Activated B cell treated with CpG ODN at 0.5 μM for 24 hours (primary cell): ENCODE measurements around the gene LPP. TPM values are rescaled to one million over a fixed set of nuclear protein-coding genes. Genes with fewer than 3 reads are reported as not detected.

Source experiments
- ATAC-seq: fragments of 200-7000 bp; cut with Tn5 transposase; one replicate; pipeline ENCODE4 v1.10.0; 2021; ENCODE audit warnings: low read depth, mild to moderate bottlenecking, moderate library complexity
- CTCF ChIA-PET: fragments of 350-600 bp; sonication (Branson Sonifier 250); formaldehyde crosslinking; loops from one replicate; lab custom pipeline; 2021; ENCODE audit warnings: antibody characterized with exemption; lab: Charles Lee
- POLR2A ChIA-PET: fragments of 350-600 bp; sonication (Branson Sonifier 250); formaldehyde crosslinking; loops from one replicate; lab custom pipeline; 2021; ENCODE audit warnings: antibody characterized with exemption; lab: Charles Lee
- DNase-seq: peaks from one replicate; pipeline ENCODE4 v3.0.0; 2022
- H3K27ac Mint-ChIP-seq: one replicate; pipeline ENCODE4 v1.8.0; 2020; ENCODE audit warnings: mixed read lengths
- H3K27me3 Mint-ChIP-seq: one replicate; pipeline ENCODE4 v1.8.0; 2021; ENCODE audit warnings: mixed read lengths
- H3K36me3 Mint-ChIP-seq: one replicate; pipeline ENCODE4 v1.8.0; 2021; ENCODE audit warnings: low read depth, mixed read lengths
- H3K4me1 Mint-ChIP-seq: one replicate; pipeline ENCODE4 v1.8.0; 2021; ENCODE audit warnings: mixed read lengths
- H3K4me3 Mint-ChIP-seq: one replicate; pipeline ENCODE4 v1.8.0; 2020; ENCODE audit warnings: mild to moderate bottlenecking, mixed read lengths
- H3K9me3 Mint-ChIP-seq: one replicate; pipeline ENCODE4 v1.8.0; 2020; ENCODE audit warnings: mixed read lengths
- intact Hi-C: fragments of 100-400 bp; cut with micrococcal nuclease; formaldehyde crosslinking; loops from one replicate; pipeline ENCODE4 v1.15.1; 2024
- total RNA-seq: library from RNA; stranded (reverse); gene quantifications from 2 replicates; pipeline ENCODE4 v1.2.3, GENCODE V29; 2022
- TF ChIP-seq, protein P1 (sequence below): fragments of 200-600 bp; IDR thresholded peaks from one replicate; pipeline ENCODE4 v1.8.0; 2022; ENCODE audit warnings: antibody characterized with exemption, mild to moderate bottlenecking

LPP gene
- total RNA-seq, 1 donor from 2014 or later = 60.1 TPM

DNA sequence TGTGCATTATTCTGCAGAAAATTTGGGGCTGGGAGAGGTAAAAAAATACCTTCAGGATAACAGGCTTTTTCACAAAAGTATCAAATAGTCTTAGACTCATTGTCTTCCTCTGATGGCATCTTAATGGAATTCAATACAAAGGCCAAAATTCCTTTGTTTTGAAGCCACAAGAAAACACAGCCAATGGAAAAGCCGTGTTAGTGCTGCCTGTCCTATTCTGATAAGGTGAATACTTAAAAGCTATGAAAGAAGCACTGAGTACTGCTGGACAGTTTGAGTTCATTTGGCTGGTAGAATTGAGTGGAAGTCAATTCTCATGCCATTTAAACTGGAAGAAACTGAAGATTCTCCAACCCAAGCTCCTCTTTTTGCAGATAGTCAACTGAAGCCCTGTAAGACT lies 622.5 kb downstream of the LPP start:
- no peak overlapping the region for H3K4me3 Mint-ChIP-seq
- ATAC-seq (no peak), DNase-seq (no peak)
- TF ChIP-seq, protein P1, sequence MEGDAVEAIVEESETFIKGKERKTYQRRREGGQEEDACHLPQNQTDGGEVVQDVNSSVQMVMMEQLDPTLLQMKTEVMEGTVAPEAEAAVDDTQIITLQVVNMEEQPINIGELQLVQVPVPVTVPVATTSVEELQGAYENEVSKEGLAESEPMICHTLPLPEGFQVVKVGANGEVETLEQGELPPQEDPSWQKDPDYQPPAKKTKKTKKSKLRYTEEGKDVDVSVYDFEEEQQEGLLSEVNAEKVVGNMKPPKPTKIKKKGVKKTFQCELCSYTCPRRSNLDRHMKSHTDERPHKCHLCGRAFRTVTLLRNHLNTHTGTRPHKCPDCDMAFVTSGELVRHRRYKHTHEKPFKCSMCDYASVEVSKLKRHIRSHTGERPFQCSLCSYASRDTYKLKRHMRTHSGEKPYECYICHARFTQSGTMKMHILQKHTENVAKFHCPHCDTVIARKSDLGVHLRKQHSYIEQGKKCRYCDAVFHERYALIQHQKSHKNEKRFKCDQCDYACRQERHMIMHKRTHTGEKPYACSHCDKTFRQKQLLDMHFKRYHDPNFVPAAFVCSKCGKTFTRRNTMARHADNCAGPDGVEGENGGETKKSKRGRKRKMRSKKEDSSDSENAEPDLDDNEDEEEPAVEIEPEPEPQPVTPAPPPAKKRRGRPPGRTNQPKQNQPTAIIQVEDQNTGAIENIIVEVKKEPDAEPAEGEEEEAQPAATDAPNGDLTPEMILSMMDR = no peak
- intact Hi-C loops = no loop called here
- no peaks in the 10 kb centered on the region for H3K4me1 Mint-ChIP-seq
- H3K27ac Mint-ChIP-seq = no peak overlapping the region
- no peaks in the 10 kb centered on the region for H3K27me3 Mint-ChIP-seq
- CTCF ChIA-PET = no interaction called here
- H3K9me3 Mint-ChIP-seq = no peaks in the 10 kb centered on the region
- POLR2A ChIA-PET = no interaction called here
- peaks cover 3% of the 10 kb centered on the region for H3K36me3 Mint-ChIP-seq

DNA sequence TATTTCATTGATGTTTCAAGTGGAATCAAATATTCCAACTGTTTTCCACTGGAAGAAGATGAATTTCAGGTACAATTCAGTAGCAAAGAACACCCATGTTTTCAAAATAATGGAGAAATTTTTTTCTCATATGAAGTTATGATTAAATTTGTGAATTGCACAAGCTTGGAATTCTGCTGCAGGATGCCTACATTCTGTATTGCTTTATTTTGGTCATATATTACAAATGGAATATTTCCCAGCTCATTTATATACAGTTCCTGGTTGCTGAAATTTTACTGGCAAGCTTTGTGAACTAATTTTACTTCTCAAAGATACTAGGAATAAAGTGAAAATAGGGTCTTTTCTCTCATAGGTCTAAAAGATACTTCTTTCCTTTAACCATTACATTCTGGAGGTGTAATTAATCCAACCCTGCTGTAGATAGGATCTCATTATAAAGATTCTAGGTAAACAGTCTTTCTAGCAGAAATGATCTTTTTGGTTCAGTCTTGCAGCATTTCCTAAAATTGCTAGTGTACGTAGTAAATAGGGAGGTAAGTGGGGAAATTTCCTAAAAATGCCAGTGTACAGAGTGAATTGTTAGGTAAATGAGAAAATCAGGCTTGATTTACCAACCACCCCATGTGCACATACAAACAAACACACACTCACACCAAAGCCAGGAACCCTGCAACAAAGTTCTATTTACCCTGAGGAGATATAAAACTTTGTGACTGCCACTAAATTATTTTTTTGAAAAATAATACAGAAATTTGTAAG lies 624.3 kb downstream of the LPP start:
- intact Hi-C loops = no loop called here
- H3K36me3 Mint-ChIP-seq = peaks cover 7% of the 10 kb centered on the region
- H3K4me3 Mint-ChIP-seq = no peak overlapping the region
- ATAC-seq (no peak), DNase-seq (no peak)
- H3K4me1 Mint-ChIP-seq = peaks cover 4% of the 10 kb centered on the region
- no peaks in the 10 kb centered on the region for H3K27me3 Mint-ChIP-seq
- no peaks in the 10 kb centered on the region for H3K9me3 Mint-ChIP-seq
- TF ChIP-seq, protein P1 = no peak
- ChIA-PET POLR2A (no interaction called here), CTCF (no interaction called here)
- no peak overlapping the region for H3K27ac Mint-ChIP-seq

DNA sequence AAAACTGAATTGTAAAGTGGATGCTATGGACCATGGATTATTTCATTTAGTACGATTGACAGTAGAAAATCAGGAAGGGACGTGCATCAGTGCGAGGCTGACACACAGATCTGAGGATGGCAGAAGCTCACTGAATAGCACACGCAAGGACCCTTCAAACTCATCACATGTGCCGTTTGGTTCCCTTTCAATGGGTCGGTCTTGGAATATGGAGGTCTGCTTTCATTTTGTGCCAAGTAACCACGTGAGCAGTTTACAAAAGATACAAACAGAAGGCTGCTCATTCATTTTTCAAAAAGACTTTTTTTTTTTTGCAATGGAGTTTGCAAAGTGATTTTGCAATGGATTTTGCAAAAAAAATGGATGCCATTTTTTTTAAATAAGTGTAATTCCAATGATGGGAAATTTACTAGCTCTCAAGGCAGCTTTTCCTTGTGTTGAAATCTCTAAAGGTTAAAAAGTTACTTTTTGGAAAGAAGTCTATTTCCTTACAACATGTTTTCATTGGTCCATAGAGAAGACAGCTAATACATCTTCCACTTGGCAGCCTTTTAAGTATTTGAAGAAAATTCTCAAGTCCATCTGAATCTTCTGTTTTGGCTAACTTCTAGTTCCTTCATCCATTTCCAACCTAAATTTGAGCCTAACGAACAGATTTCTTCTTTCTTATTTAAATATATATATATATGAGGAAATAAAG lies 625.5 kb downstream of the LPP start:
- Mint-ChIP-seq H3K4me3 (no peak overlapping the region), H3K36me3 (peaks cover 7% of the 10 kb centered on the region), H3K4me1 (peaks cover 4% of the 10 kb centered on the region), H3K27ac (no peak overlapping the region), H3K27me3 (no peaks in the 10 kb centered on the region), H3K9me3 (peaks cover 4% of the 10 kb centered on the region)
- TF ChIP-seq, protein P1 = no peak
- CTCF ChIA-PET = interaction anchor here (1.0 kb wide), 1 partner anchor 1038 kb away, joined by 3 read pairs; no protein-coding TSS in a partner anchor
- POLR2A ChIA-PET = interaction anchor here (0.8 kb wide), 1 partner anchor 1045 kb away, joined by 5 read pairs; no protein-coding TSS in a partner anchor
- ATAC-seq (no peak), DNase-seq (no peak)
- intact Hi-C loops = no loop called here

DNA sequence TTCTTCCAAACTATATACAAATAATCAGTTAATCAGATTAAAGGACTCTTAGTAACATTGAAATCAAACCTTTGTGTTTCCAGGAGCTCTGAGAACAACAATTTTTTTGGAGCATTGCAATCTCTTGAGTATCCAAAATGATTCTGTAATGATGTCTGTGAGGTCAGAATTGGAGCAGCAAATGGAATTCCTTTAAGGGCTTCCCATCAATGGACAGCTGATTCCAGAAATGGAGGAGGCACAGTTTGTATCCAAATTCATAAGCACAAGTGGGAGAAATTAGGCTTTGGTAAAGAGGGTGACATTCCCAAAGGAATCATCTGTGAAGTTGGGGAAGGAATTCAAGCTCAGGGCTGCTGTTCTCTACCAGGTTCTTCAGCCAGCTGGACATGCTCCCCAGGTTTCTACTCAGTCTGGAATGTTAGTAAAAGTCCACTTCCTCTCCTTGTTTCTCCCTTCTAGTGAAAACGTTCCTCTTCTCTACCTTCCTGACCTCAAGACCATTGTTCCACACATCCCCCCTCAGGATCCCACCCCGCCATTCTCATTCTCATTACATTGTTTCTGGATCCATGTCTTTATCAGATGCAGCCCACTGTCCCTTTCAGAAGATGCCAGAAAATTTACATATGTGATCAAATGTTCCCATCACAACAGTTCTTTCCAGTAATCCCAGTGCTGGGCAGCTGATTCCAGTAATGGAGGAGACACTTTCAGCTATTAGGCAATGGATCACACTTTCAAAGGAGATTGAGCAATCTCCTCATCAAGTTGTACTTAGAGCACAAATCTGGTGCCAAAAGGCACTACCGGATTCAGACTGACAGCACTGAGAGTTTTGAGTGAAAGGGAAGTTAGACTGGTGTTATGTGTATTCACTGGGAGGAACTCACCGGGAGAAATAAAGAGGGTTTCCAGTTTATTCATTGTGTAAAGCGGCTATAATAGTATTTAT lies 626.5 kb downstream of the LPP start:
- TF ChIP-seq, protein P1 = no peak
- no peak overlapping the region for H3K4me3 Mint-ChIP-seq
- H3K27me3 Mint-ChIP-seq = no peaks in the 10 kb centered on the region
- no peak overlapping the region for H3K27ac Mint-ChIP-seq
- peaks cover 4% of the 10 kb centered on the region for H3K4me1 Mint-ChIP-seq
- intact Hi-C loops = no loop called here
- ChIA-PET CTCF (interaction anchor here (1.0 kb wide), 1 partner anchor 1039 kb away, joined by 3 read pairs; no protein-coding TSS in a partner anchor), POLR2A (interaction anchor here (0.8 kb wide), 1 partner anchor 1046 kb away, joined by 5 read pairs; no protein-coding TSS in a partner anchor)
- ATAC-seq = no peak
- H3K9me3 Mint-ChIP-seq = peaks cover 4% of the 10 kb centered on the region
- no peak for DNase-seq
- peaks cover 7% of the 10 kb centered on the region for H3K36me3 Mint-ChIP-seq
